Smooth muscle cell (in vitro differentiated cells): ENCODE measurements around the gene NOXO1. TPM values are rescaled to one million over a fixed set of nuclear protein-coding genes. Genes with fewer than 3 reads are reported as not detected.
A peak's percentile ranks its signal among the peaks of the same experiment; 100 is the strongest.
"Not testable (repeated sequence)": the region's sequence is repeated elsewhere in the genome, so short reads cannot be mapped to it uniquely, and the experiment has no call there.

Source experiments
- DNase-seq: peaks from one replicate; lab custom pipeline; 2025; ENCODE audit not compliant: unreplicated experiment; lab: John Stamatoyannopoulos, UW
- H2AFZ ChIP-seq: fragments of 200-600 bp; sonication (generic); 2 replicates; pipeline ENCODE4 v1.6.0; 2016; ENCODE audit warnings: antibody characterized with exemption, low read depth, mild to moderate bottlenecking
- H3F3A ChIP-seq: fragments of 200-600 bp; sonication (generic); 2 replicates; pipeline ENCODE4 v1.6.0; 2017; ENCODE audit warnings: antibody characterized with exemption, low read depth
- H3K27ac ChIP-seq: fragments of 200-600 bp; sonication (generic); 2 replicates; pipeline ENCODE4 v1.5.1; 2016; ENCODE audit warnings: low read depth, mild to moderate bottlenecking
- H3K27me3 ChIP-seq: fragments of 200-600 bp; sonication (generic); 2 replicates; pipeline ENCODE4 v1.6.1; 2016; ENCODE audit warnings: low read depth, mild to moderate bottlenecking
- H3K36me3 ChIP-seq: fragments of 200-600 bp; sonication (generic); 2 replicates; pipeline ENCODE4 v1.5.1; 2016; ENCODE audit warnings: low read depth
- H3K4me1 ChIP-seq: fragments of 200-600 bp; sonication (generic); 2 replicates; pipeline ENCODE4 v1.5.1; 2016; ENCODE audit warnings: low read depth
- H3K4me2 ChIP-seq: fragments of 200-600 bp; sonication (generic); 2 replicates; pipeline ENCODE4 v1.6.0; 2016; ENCODE audit warnings: mild to moderate bottlenecking
- H3K4me3 ChIP-seq: fragments of 200-600 bp; sonication (generic); 2 replicates; pipeline ENCODE4 v1.5.1; 2016; ENCODE audit warnings: mild to moderate bottlenecking
- H3K79me2 ChIP-seq: fragments of 200-600 bp; sonication (generic); 2 replicates; pipeline ENCODE4 v1.6.0; 2016; ENCODE audit warnings: low read depth, mild to moderate bottlenecking
- H3K9ac ChIP-seq: fragments of 200-600 bp; sonication (generic); 2 replicates; pipeline ENCODE4 v1.6.0; 2016; ENCODE audit warnings: low read depth
- H3K9me3 ChIP-seq: fragments of 200-600 bp; sonication (generic); replicated peaks from 2 replicates; pipeline ENCODE4 v1.5.1; 2016; ENCODE audit warnings: low read depth
- H4K20me1 ChIP-seq: fragments of 200-600 bp; sonication (generic); 2 replicates; pipeline ENCODE4 v1.6.0; 2016; ENCODE audit warnings: low read depth
- WGBS: methylation state at CpG from one replicate; pipeline ENCODE4 v1.1.7; 2016; ENCODE audit warnings: low lambda C conversion rate; 5-methylcytosine and 5-hydroxymethylcytosine counted together
- polyA plus RNA-seq: library from polyadenylated mRNA; unstranded; fragments of >200 nt; fragmentation: Nextera tagmentation; extraction: Ambion mirVana; gene quantifications from 2 replicates; pipeline ENCODE4 v1.2.1, GENCODE V29; 2016
- total RNA-seq: library from RNA; depleted of rRNA; stranded (reverse); fragments of >200 nt; gene quantifications from 2 replicates; pipeline ENCODE4 v1.2.3, GENCODE V29; 2014
- TF ChIP-seq, protein P1 (sequence below): fragments of 200-600 bp; sonication (generic); IDR thresholded peaks from 2 replicates; pipeline ENCODE4 v1.5.1; 2017; ENCODE audit warnings: borderline replicate concordance, mild to moderate bottlenecking, antibody characterized with exemption; ENCODE audit not compliant: insufficient read depth, poor library complexity, severe bottlenecking

NOXO1 gene
- total and polyA plus RNA-seq, 2 experiments from 2014 or later = 0.13 to 0.35 TPM

DNA sequence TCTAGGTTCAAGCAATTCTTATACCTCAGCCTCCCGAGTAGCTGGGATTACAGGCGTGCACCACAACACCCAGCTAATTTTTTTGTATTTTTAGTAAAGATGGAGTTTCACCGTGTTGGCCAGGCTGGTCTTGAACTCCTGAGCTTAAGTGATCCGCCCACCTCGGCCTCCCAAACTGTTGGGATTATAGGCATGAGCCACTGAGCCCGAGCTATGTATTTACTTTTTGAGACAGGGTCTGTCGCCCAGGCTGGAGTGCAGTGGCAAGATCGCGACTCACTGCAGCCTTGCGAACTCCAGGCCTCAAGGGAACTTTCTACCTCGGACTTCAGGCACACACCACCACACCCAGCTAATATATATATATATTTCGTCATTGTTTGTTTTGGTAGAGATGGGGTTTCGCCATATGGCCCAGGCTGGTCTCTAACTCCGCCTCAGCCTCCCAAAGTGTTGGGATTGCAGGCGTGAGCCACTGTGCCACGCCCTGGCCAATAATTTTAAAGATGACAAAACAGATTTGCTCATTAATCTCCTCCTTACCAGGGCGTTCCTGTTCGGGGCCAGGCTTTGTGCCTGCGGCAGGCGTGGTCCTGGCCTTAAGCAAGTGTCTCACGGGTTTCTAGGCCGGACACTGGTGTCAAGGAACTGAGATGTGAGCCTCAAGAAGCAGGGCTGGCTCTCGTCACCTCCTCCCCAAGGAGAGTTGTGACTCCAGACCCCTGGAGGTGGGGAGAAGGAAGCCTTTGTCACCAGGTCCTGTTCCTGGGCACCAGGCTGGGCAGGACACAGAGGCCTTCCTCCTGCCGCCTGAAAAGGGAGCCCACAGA, 34.1 kb upstream of the NOXO1 start:
- 80% methylated on average over 24 of the region's 24 CpGs for WGBS
- TF ChIP-seq, protein P1, sequence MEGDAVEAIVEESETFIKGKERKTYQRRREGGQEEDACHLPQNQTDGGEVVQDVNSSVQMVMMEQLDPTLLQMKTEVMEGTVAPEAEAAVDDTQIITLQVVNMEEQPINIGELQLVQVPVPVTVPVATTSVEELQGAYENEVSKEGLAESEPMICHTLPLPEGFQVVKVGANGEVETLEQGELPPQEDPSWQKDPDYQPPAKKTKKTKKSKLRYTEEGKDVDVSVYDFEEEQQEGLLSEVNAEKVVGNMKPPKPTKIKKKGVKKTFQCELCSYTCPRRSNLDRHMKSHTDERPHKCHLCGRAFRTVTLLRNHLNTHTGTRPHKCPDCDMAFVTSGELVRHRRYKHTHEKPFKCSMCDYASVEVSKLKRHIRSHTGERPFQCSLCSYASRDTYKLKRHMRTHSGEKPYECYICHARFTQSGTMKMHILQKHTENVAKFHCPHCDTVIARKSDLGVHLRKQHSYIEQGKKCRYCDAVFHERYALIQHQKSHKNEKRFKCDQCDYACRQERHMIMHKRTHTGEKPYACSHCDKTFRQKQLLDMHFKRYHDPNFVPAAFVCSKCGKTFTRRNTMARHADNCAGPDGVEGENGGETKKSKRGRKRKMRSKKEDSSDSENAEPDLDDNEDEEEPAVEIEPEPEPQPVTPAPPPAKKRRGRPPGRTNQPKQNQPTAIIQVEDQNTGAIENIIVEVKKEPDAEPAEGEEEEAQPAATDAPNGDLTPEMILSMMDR = no peak
- no peak overlapping the region for H3K9ac ChIP-seq

DNA sequence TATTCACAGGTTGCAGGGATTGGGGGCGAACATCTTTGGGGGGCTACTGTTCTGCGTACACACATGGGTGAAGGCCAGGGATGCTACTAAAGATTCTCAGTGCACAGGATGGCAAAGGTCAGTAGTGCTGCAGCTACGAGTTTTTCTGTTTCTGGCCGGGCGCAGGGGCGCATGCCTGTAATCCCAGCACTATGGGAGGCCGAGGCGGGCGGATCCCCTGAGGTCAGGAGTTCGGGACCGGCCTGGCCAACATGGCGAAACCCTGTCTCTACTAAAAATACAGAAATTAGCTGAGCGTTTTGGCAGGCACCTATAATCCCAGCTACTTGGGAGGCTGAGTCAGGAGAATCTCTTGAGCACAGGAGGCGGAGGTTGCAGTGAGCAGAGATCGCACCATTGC, 32.3 kb upstream of the NOXO1 start:
- H3K4me2 ChIP-seq = no peak overlapping the region
- no peak overlapping the region for H3K4me3 ChIP-seq
- H3F3A ChIP-seq = no peaks in the 10 kb centered on the region
- H3K27me3 ChIP-seq = no peaks in the 10 kb centered on the region
- 95% methylated on average over 15 of the region's 15 CpGs for WGBS
- H3K4me1 ChIP-seq = peaks cover 10% of the 10 kb centered on the region
- DNase-seq = no peak
- H4K20me1 ChIP-seq = peaks cover 8% of the 10 kb centered on the region
- no peaks in the 10 kb centered on the region for H3K9me3 ChIP-seq
- TF ChIP-seq, protein P1 = no peak
- no peaks in the 10 kb centered on the region for H3K36me3 ChIP-seq
- no peak overlapping the region for H3K27ac ChIP-seq
- H3K9ac ChIP-seq = no peak overlapping the region
- H2AFZ ChIP-seq = no peak overlapping the region
- peaks cover 9% of the 10 kb centered on the region for H3K79me2 ChIP-seq

More for the DNA sequence above, 34.1 kb upstream of the NOXO1 start:
- no peak overlapping the region for H2AFZ ChIP-seq
- no peak overlapping the region for H3K4me3 ChIP-seq
- H3F3A ChIP-seq = no peaks in the 10 kb centered on the region
- H3K4me2 ChIP-seq = no peak overlapping the region
- H3K27ac ChIP-seq = no peak overlapping the region
- no peaks in the 10 kb centered on the region for H3K79me2 ChIP-seq
- no peaks in the 10 kb centered on the region for H3K9me3 ChIP-seq
- no peaks in the 10 kb centered on the region for H3K36me3 ChIP-seq
- H3K4me1 ChIP-seq = peaks cover 8% of the 10 kb centered on the region
- H3K27me3 ChIP-seq = no peaks in the 10 kb centered on the region
- no peaks in the 10 kb centered on the region for H4K20me1 ChIP-seq
- no peak for DNase-seq

DNA sequence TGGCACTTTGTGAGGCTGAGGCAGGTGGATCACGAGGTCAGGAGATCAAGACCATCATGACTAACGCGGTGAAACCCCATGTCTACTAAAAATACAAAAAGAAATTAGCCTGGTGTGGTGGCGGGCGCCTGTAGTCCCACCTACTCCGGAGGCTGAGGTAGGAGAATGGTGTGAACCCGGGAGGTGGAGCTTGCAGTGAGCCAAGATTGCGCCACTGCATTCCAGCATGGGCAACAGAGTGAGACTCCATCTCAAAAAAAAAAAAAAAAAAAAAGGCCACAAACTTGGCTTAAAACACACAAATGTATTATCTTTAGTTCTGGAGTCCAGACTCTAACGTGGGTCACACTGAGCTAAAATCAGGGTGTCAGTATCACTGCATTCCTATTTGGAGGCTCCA, 30.5 kb upstream of the NOXO1 start:
- H3K27me3 ChIP-seq, H3K4me3 ChIP-seq, H3K4me2 ChIP-seq, DNase-seq, H3K27ac ChIP-seq, H3F3A ChIP-seq, H3K9ac ChIP-seq, H3K36me3 ChIP-seq, H3K9me3 ChIP-seq, H2AFZ ChIP-seq: not testable (repeated sequence)
- peaks cover 26% of the 10 kb centered on the region for H4K20me1 ChIP-seq
- H3K79me2 ChIP-seq = peaks cover 27% of the 10 kb centered on the region
- WGBS = 89% methylated on average over 9 of the region's 9 CpGs
- H3K4me1 ChIP-seq = peaks cover 21% of the 10 kb centered on the region

DNA sequence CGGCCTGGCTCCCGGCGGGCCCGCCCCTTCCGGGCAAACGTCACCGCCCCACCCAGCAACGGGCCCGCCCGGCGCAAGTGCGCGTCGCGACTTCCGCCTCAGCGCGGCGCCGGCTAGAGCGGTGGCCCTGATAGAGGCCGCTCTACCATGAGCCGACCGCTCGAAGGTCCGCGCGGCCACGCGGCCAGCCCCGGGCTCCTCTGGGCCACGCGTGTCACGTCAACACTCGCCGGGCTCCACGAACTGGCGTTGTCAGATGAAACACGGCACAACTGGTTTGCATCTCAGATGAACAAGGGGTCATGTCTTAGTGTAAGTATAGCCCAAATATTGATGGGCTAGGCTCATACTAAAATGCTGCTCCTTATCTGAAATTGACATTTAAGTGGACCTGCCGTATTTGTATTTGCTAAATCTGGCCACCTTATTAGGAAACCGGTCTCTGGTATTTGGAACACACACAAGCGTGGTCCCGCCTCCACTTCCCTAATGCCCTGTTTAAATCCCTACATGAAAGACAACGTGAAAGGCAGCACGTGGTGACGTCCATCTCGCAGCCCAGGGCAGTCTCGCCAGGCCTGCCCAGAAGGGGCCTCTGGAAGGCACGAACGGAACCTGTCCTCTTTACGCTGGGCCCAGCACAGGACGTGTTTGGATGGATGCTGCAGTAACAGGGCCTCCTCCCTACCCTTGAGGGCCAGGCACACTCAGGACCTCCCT, 28.7 kb upstream of the NOXO1 start, which contains the start of gene ZNF598:
Gene ZNF598 (minus strand): TSS at position 31 of the 720 bp plus-strand sequence.
- no peaks in the 10 kb centered on the region for H3F3A ChIP-seq
- TF ChIP-seq, protein P1 = no peak
- H3K4me1 ChIP-seq = peaks cover 21% of the 10 kb centered on the region
- peak within 1 kb of the TSS; percentile 97 for H2AFZ ChIP-seq
- peak within 1 kb of the TSS; percentile 98 for H3K4me3 ChIP-seq
- no peaks in the 10 kb centered on the region for H3K27me3 ChIP-seq
- H4K20me1 ChIP-seq = peaks cover 43% of the 10 kb centered on the region
- no peaks in the 10 kb centered on the region for H3K9me3 ChIP-seq
- H3K4me2 ChIP-seq = peak within 1 kb of the TSS; percentile 97
- WGBS = 3% methylated on average over 50 of the region's 52 CpGs
- peak; percentile 33 for DNase-seq
- H3K79me2 ChIP-seq = peaks cover 45% of the 10 kb centered on the region
- peak within 1 kb of the TSS; percentile 88 for H3K9ac ChIP-seq
- peak within 1 kb of the TSS; percentile 94 for H3K27ac ChIP-seq
- H3K36me3 ChIP-seq = no peaks in the 10 kb centered on the region
